OCI-LY1 (cell line): ENCODE measurements around the gene EMID1.

Source experiments
- H2AFZ ChIP-seq: fragments of 200-600 bp; sonication (generic), shearing (Covaris generic); 2 replicates; pipeline ENCODE4 v1.6.0; 2014; ENCODE audit warnings: antibody characterized with exemption, mild to moderate bottlenecking, low read length
- H3F3A ChIP-seq: fragments of 200-600 bp; sonication (generic), shearing (Covaris generic); 2 replicates; pipeline ENCODE4 v1.6.0; 2014; ENCODE audit warnings: mild to moderate bottlenecking, antibody characterized with exemption, low read length, moderate library complexity; ENCODE audit not compliant: insufficient read depth
- H3K27ac ChIP-seq: fragments of 200-600 bp; sonication (generic); 2 replicates; pipeline ENCODE4 v1.5.1; 2014; ENCODE audit warnings: low read length, mixed run types, mild to moderate bottlenecking, low read depth; ENCODE audit not compliant: poor library complexity, severe bottlenecking
- H3K27me3 ChIP-seq: fragments of 200-600 bp; sonication (generic); 2 replicates; pipeline ENCODE4 v1.6.0; 2014; ENCODE audit warnings: antibody characterized with exemption, mild to moderate bottlenecking, low read length, moderate library complexity; ENCODE audit not compliant: insufficient read depth
- H3K36me3 ChIP-seq: fragments of 200-600 bp; sonication (generic); 2 replicates; pipeline ENCODE4 v1.6.1; 2014; ENCODE audit warnings: mild to moderate bottlenecking, antibody characterized with exemption, low read length, moderate library complexity, mixed read lengths; ENCODE audit not compliant: insufficient read depth
- H3K4me1 ChIP-seq: fragments of 200-600 bp; sonication (generic); 2 replicates; pipeline ENCODE4 v1.5.1; 2014; ENCODE audit warnings: mild to moderate bottlenecking, low read length, moderate library complexity; ENCODE audit not compliant: insufficient read depth, severe bottlenecking
- H3K4me2 ChIP-seq: fragments of 200-600 bp; sonication (generic), shearing (Covaris generic); 2 replicates; pipeline ENCODE4 v1.6.1; 2014; ENCODE audit warnings: low read length
- H3K4me3 ChIP-seq: fragments of 200-600 bp; sonication (generic); 2 replicates; pipeline ENCODE4 v1.5.1; 2014; ENCODE audit warnings: low read length, low read depth, mild to moderate bottlenecking, mixed read lengths; ENCODE audit not compliant: poor library complexity, severe bottlenecking
- H3K79me2 ChIP-seq: fragments of 200-600 bp; shearing (Covaris generic); 2 replicates; pipeline ENCODE4 v1.6.1; 2016; ENCODE audit warnings: mixed run types, low read length, mixed read lengths; ENCODE audit not compliant: insufficient read depth
- H3K9ac ChIP-seq: fragments of 200-600 bp; sonication (generic), shearing (Covaris generic); 2 replicates; pipeline ENCODE4 v1.6.1; 2014; ENCODE audit warnings: mild to moderate bottlenecking, low read length, mixed read lengths
- H3K9me2 ChIP-seq: fragments of 200-600 bp; sonication (generic), shearing (Covaris generic); 2 replicates; pipeline ENCODE4 v1.6.1; 2014; ENCODE audit warnings: low read depth, mild to moderate bottlenecking, low read length, mixed read lengths
- H3K9me3 ChIP-seq: fragments of 200-600 bp; shearing (Covaris generic); 2 replicates; pipeline ENCODE4 v1.6.1; 2014; ENCODE audit warnings: low read length, mixed read lengths
- H4K20me1 ChIP-seq: fragments of 200-600 bp; sonication (generic), shearing (Covaris generic); 2 replicates; pipeline ENCODE4 v1.6.0; 2016; ENCODE audit warnings: mild to moderate bottlenecking, low read length; ENCODE audit not compliant: insufficient read depth
- EZH2 ChIP-seq: fragments of 200-600 bp; sonication (generic), shearing (Covaris generic); IDR thresholded peaks from 2 replicates; pipeline ENCODE4 v1.8.0; 2017; ENCODE audit warnings: borderline replicate concordance, mixed run types, mild to moderate bottlenecking, antibody characterized with exemption, low read length, moderate library complexity, mixed read lengths
- TF ChIP-seq, protein P1 (sequence below): fragments of 200-600 bp; sonication (generic), shearing (Covaris generic); IDR thresholded peaks from 2 replicates; pipeline ENCODE4 v1.5.1; 2017; ENCODE audit warnings: mild to moderate bottlenecking, antibody characterized with exemption, low read length, moderate library complexity, mixed read lengths

Gene EMID1

GRCh38 chr22:29277927-29278326, 72.2 kb downstream of the EMID1 start:
- peaks cover 97% of the 10 kb centered on the region for H3K36me3 ChIP-seq

GRCh38 chr22:29284196-29284595, 78.5 kb downstream of the EMID1 start:
- 0 out of 2 replicates have a peak, but pooled peaks cover under 1% of the 10 kb centered on the region for H4K20me1 ChIP-seq
- H3K36me3 ChIP-seq: peaks cover 97% of the 10 kb centered on the region
- H3K4me3 ChIP-seq: no peak overlapping the region
- H3K9me2 ChIP-seq: no peaks in the 10 kb centered on the region
- H3K9me3 ChIP-seq: no peaks in the 10 kb centered on the region
- H3K27ac ChIP-seq: no peak overlapping the region
- no peaks in the 10 kb centered on the region for H3K4me1 ChIP-seq
- no peak overlapping the region for H3K9ac ChIP-seq
- H3F3A ChIP-seq: no peaks in the 10 kb centered on the region
- no peaks in the 10 kb centered on the region for H3K27me3 ChIP-seq
- no peak overlapping the region for H2AFZ ChIP-seq
- no peak overlapping the region for H3K4me2 ChIP-seq
- no peak for TF ChIP-seq EZH2
- TF ChIP-seq, protein P1, sequence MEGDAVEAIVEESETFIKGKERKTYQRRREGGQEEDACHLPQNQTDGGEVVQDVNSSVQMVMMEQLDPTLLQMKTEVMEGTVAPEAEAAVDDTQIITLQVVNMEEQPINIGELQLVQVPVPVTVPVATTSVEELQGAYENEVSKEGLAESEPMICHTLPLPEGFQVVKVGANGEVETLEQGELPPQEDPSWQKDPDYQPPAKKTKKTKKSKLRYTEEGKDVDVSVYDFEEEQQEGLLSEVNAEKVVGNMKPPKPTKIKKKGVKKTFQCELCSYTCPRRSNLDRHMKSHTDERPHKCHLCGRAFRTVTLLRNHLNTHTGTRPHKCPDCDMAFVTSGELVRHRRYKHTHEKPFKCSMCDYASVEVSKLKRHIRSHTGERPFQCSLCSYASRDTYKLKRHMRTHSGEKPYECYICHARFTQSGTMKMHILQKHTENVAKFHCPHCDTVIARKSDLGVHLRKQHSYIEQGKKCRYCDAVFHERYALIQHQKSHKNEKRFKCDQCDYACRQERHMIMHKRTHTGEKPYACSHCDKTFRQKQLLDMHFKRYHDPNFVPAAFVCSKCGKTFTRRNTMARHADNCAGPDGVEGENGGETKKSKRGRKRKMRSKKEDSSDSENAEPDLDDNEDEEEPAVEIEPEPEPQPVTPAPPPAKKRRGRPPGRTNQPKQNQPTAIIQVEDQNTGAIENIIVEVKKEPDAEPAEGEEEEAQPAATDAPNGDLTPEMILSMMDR: no peak
- H3K79me2 ChIP-seq: peaks cover 7% of the 10 kb centered on the region; the same call in 1 of the 2 replicates

More at GRCh38 chr22:29277927-29278326, 72.2 kb downstream of the EMID1 start:
- H3K9me3 ChIP-seq: no peaks in the 10 kb centered on the region
- no peak overlapping the region for H2AFZ ChIP-seq
- H3K79me2 ChIP-seq: peaks cover 53% of the 10 kb centered on the region
- no peak overlapping the region for H3K4me3 ChIP-seq
- H3F3A ChIP-seq: no peaks in the 10 kb centered on the region
- no peak overlapping the region for H3K4me2 ChIP-seq
- H3K27me3 ChIP-seq: no peaks in the 10 kb centered on the region
- TF ChIP-seq EZH2: no peak
- TF ChIP-seq, protein P1: no peak
- H3K9me2 ChIP-seq: no peaks in the 10 kb centered on the region
- H4K20me1 ChIP-seq: 0 out of 2 replicates have a peak, but pooled peaks cover 2% of the 10 kb centered on the region
- no peak overlapping the region for H3K27ac ChIP-seq
- no peaks in the 10 kb centered on the region for H3K4me1 ChIP-seq
- no peak overlapping the region for H3K9ac ChIP-seq

DNA sequence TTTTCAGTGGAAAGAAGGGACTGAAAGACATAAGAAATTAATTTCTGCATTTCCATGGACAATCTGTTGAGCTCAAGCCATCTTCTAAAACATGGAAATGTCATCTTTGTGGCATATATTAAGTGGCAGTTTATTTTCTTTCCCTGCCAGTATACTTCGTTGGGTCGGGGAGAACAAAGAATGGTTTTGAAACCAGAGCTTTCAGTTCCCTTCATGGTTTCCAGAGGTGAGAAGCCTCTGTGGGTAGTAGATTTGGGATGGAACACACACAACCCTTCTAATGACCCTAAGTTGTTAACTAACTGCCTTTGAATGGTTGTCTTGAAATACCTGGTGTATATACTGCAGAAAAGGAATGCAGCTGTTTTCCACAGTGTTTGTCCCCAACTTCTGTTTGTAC, 83.1 kb downstream of the EMID1 start:
- peaks cover 5% of the 10 kb centered on the region; the same call in 1 of the 2 replicates for H3F3A ChIP-seq
- H3K4me3 ChIP-seq: no peak overlapping the region
- no peak for TF ChIP-seq EZH2
- TF ChIP-seq, protein P1: no peak
- no peaks in the 10 kb centered on the region for H3K4me1 ChIP-seq
- no peaks in the 10 kb centered on the region for H3K27me3 ChIP-seq
- H4K20me1 ChIP-seq: 0 out of 2 replicates have a peak, but pooled peaks cover 2% of the 10 kb centered on the region
- H3K27ac ChIP-seq: no peak overlapping the region
- H3K9ac ChIP-seq: no peak overlapping the region
- no peaks in the 10 kb centered on the region; the same call in 1 of the 2 replicates for H3K79me2 ChIP-seq
- H3K36me3 ChIP-seq: peaks cover 100% of the 10 kb centered on the region
- H3K9me2 ChIP-seq: no peaks in the 10 kb centered on the region
- H3K9me3 ChIP-seq: no peaks in the 10 kb centered on the region
- no peak overlapping the region for H3K4me2 ChIP-seq
- H2AFZ ChIP-seq: no peak overlapping the region
